ACC112 (cell line): ENCODE data around the gene ZMYND12.

Source experiments
- H2AFZ ChIP-seq: fragments of 200-600 bp; sonication (generic); one replicate; pipeline ENCODE4 v1.6.0; 2017; ENCODE audit warnings: antibody characterized with exemption, low read length; ENCODE audit not compliant: unreplicated experiment
- H3K27ac ChIP-seq: fragments of 200-600 bp; sonication (generic); 2 replicates; pipeline ENCODE4 v1.5.1; 2014; ENCODE audit warnings: low read depth, mild to moderate bottlenecking, antibody characterized with exemption, low read length, moderate library complexity
- H3K27me3 ChIP-seq: fragments of 200-600 bp; sonication (generic); 2 replicates; pipeline ENCODE4 v1.6.1; 2014; ENCODE audit warnings: mild to moderate bottlenecking, antibody characterized with exemption, low read length, moderate library complexity, mixed read lengths; ENCODE audit not compliant: insufficient read depth
- H3K36me3 ChIP-seq: fragments of 200-600 bp; sonication (generic); 2 replicates; pipeline ENCODE4 v1.6.1; 2016; ENCODE audit warnings: mild to moderate bottlenecking, antibody characterized with exemption, low read length, moderate library complexity, mixed read lengths; ENCODE audit not compliant: insufficient read depth
- H3K4me1 ChIP-seq: fragments of 200-600 bp; sonication (generic); one replicate; pipeline ENCODE4 v1.6.1; 2016; ENCODE audit warnings: low read length, mixed read lengths; ENCODE audit not compliant: insufficient read depth, unreplicated experiment, control insufficient read depth
- H3K4me3 ChIP-seq: fragments of 200-600 bp; sonication (generic); 2 replicates; pipeline ENCODE4 v1.5.1; 2014; ENCODE audit warnings: mild to moderate bottlenecking, low read depth, low read length
- H3K79me2 ChIP-seq: fragments of 200-600 bp; sonication (generic); one replicate; pipeline ENCODE4 v1.6.0; 2016; ENCODE audit warnings: low read length; ENCODE audit not compliant: control insufficient read depth, unreplicated experiment, insufficient read depth

The ZMYND12 gene

DNA sequence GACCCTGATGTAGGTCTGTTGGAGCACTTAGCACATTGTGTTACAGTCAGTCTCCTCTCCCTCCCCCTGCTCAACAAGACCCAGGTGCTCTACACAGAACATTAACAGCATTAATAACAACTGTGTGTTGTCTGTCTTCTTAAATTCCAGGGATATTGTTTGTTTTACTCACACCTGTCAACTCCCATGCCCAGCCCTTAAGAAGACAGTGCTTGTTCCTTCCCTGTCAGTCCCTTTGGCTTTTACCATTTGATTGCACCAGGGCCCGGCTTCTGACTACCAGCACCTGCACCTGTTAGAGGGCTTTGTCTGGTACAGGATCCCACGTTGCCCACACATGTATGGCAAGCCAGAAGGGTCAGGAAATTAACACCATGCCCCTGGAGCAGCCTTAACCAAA lies 63.6 kb downstream of the ZMYND12 start:
- H3K27me3 ChIP-seq: peaks cover 69% of the 10 kb centered on the region
- no peak overlapping the region for H3K4me3 ChIP-seq

GRCh38 chr1:42386051-42386450 lies 69.8 kb downstream of the ZMYND12 start:
- no peak overlapping the region for H2AFZ ChIP-seq
- H3K79me2 ChIP-seq: no peaks in the 10 kb centered on the region
- no peaks in the 10 kb centered on the region for H3K36me3 ChIP-seq
- no peak overlapping the region for H3K27ac ChIP-seq
- peaks cover 48% of the 10 kb centered on the region for H3K27me3 ChIP-seq
- H3K4me1 ChIP-seq: no peaks in the 10 kb centered on the region
- no peak overlapping the region for H3K4me3 ChIP-seq

More for the DNA sequence above, 63.6 kb downstream of the ZMYND12 start:
- no peaks in the 10 kb centered on the region for H3K36me3 ChIP-seq
- H3K27ac ChIP-seq: no peak overlapping the region
- H3K79me2 ChIP-seq: no peaks in the 10 kb centered on the region
- H2AFZ ChIP-seq: no peak overlapping the region
- H3K4me1 ChIP-seq: no peaks in the 10 kb centered on the region

DNA sequence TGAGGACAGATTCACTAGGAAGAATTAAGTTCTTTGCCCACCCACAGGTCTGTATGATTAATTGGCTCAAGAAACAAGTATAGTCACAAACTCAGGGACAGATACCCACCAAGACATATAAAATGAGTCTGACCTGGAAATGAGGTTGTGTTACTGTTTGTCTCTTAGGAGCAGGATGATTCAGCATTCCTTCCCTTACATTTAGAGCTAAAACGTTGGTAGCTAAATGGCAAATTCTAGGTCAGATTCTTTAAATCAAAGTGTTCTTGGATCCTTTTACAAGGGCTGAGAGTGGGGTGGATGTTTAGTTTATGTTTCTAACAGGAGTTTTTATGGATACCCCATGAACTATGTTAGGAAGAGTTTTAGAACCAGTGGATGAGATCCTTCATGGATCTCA lies 70.5 kb downstream of the ZMYND12 start:
- H3K27me3 ChIP-seq: peaks cover 47% of the 10 kb centered on the region
- no peak overlapping the region for H3K27ac ChIP-seq
- peak overlapping the region; percentile 78 for H2AFZ ChIP-seq
- no peak overlapping the region for H3K4me3 ChIP-seq
- no peaks in the 10 kb centered on the region for H3K4me1 ChIP-seq
- no peaks in the 10 kb centered on the region for H3K79me2 ChIP-seq
- no peaks in the 10 kb centered on the region for H3K36me3 ChIP-seq

- Histone ChIP-seq H3K27ac (no peak overlapping the region), H3K36me3 (no peaks in the 10 kb centered on the region), H2AFZ (no peak overlapping the region), H3K4me3 (peak overlapping the region; percentile 62; the same call in 1 of the 2 replicates), H3K4me1 (no peaks in the 10 kb centered on the region), H3K79me2 (no peaks in the 10 kb centered on the region), H3K27me3 (peaks cover 63% of the 10 kb centered on the region)
These were observed 74.5 kb downstream of the ZMYND12 start for GRCh38 chr1:42381280-42381673.

DNA sequence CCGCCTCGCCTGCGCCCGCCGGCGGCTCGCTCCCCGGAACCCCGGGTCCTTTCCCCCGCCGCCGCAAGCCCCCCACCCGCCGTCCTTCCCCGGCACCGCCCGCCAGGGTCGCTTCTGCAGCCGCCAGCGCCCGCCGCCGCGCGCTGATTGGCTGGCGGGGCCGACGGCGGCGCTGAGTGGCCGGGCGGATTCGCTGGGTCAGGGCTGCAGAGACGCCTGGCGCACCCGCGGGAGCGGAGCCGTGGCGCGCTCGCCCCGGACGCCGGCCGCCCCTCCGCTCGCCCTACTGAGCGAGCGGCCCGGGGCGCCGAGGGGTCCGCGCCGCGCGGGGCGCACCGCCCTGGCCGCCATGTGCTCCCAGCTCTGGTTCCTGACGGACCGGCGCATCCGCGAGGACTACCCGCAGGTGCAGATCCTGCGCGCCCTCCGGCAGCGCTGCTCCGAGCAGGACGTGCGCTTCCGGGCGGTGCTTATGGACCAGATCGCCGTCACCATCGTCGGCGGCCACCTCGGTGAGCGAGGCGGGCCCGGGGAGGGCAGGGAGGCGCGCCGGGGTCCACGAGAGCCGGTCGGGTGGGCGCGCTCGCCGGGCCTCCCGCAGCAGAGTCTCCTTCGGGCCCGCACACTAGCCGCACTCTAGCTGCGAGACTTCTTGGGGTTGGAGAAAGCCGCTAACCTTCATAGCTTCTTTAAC lies 75.1 kb downstream of the ZMYND12 start, which contains the start of gene RIMKLA:
TSS of gene RIMKLA (plus strand) at position 207 of the 694 bp plus-strand sequence. CDS start at position 350, 143 bp downstream.
- Histone ChIP-seq H3K79me2 (no peaks in the 10 kb centered on the region), H3K27me3 (peaks cover 63% of the 10 kb centered on the region), H3K36me3 (no peaks in the 10 kb centered on the region), H2AFZ (peak within 1 kb of the TSS; percentile 51), H3K4me1 (no peaks in the 10 kb centered on the region), H3K4me3 (peak within 1 kb of the TSS; percentile 62), H3K27ac (no peak within 1 kb of the TSS)
